Measurements from ENCODE around the gene ZNF304. TPM values are rescaled to one million over a fixed set of nuclear protein-coding genes. Genes with fewer than 3 reads are reported as not detected.

ZNF304 gene
- total and polyA plus RNA-seq, 2 of the 13 experiments (the other 11 are each of a cell fraction or from before 2014, with no cell fraction given), result 3.4 to 8.0 TPM

DNA sequence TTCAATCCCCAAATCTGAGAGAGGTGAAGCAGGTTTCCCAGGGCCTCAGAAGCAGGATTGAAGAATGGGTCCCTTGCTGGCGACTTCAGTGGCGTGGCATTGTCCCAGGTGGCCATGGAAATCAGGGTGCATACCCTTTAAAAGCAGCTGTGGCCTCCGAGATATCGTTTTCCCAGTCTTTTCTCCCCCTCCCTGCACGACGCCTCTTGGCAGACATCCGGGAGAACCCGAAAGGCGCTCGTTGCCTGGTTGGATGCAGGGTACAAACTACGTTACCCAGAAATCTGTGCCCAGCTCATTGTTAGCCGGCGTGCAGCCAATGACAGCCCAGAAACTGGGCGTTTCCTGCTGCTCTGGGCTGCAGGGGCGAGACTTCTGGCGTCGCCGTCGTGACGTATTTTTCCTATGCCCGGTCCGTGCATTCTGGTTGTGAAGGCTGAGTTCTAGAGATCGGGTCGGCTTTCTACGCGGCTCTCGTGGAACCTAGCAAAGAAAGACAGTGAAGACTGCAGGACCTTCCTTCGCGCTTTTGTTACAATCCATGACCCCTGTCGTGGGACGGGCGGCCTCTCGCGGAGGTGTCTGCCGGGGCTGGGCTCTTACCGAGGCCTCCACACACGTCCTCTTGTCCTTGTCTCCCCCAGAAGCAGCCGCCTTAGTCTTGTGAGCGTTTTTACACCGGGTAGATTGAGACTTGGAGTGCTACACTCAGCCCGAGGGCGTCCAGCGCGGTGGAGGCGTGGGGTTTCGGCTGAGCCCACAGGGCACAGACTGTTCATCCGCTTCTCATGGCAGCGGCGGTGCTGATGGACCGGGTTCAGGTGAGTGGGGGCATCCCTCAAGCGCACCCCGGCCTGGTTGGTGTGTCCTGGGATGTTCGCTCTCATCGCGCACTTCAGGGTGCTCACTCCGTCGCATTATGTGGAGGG lies at the start of gene ZNF304 (continued):
- TF ChIP-seq, protein P1, sequence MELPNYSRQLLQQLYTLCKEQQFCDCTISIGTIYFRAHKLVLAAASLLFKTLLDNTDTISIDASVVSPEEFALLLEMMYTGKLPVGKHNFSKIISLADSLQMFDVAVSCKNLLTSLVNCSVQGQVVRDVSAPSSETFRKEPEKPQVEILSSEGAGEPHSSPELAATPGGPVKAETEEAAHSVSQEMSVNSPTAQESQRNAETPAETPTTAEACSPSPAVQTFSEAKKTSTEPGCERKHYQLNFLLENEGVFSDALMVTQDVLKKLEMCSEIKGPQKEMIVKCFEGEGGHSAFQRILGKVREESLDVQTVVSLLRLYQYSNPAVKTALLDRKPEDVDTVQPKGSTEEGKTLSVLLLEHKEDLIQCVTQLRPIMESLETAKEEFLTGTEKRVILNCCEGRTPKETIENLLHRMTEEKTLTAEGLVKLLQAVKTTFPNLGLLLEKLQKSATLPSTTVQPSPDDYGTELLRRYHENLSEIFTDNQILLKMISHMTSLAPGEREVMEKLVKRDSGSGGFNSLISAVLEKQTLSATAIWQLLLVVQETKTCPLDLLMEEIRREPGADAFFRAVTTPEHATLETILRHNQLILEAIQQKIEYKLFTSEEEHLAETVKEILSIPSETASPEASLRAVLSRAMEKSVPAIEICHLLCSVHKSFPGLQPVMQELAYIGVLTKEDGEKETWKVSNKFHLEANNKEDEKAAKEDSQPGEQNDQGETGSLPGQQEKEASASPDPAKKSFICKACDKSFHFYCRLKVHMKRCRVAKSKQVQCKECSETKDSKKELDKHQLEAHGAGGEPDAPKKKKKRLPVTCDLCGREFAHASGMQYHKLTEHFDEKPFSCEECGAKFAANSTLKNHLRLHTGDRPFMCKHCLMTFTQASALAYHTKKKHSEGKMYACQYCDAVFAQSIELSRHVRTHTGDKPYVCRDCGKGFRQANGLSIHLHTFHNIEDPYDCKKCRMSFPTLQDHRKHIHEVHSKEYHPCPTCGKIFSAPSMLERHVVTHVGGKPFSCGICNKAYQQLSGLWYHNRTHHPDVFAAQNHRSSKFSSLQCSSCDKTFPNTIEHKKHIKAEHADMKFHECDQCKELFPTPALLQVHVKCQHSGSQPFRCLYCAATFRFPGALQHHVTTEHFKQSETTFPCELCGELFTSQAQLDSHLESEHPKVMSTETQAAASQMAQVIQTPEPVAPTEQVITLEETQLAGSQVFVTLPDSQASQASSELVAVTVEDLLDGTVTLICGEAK (IDR thresholded peaks at IDR 0.05), result no peak
- TF ChIP-seq, protein P1 (CRISPR knock-in tag; IDR thresholded peaks at IDR 0.05), result no peak; the same call in 1 of the 2 replicates
- TF ChIP-seq, protein P2, sequence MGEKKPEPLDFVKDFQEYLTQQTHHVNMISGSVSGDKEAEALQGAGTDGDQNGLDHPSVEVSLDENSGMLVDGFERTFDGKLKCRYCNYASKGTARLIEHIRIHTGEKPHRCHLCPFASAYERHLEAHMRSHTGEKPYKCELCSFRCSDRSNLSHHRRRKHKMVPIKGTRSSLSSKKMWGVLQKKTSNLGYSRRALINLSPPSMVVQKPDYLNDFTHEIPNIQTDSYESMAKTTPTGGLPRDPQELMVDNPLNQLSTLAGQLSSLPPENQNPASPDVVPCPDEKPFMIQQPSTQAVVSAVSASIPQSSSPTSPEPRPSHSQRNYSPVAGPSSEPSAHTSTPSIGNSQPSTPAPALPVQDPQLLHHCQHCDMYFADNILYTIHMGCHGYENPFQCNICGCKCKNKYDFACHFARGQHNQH (CRISPR knock-in tag; IDR thresholded peaks at IDR 0.05), result 0 out of 2 replicates have a peak, but pooled peaks have one; percentile 35
- TF ChIP-seq ZNF101 (CRISPR knock-in tag; IDR thresholded peaks at IDR 0.05; ENCODE audit: borderline replicate concordance, low read depth) (no peak), ZNF678 (CRISPR knock-in tag; IDR thresholded peaks at IDR 0.05) (no peak), ATF7-NPFF (CRISPR knock-in tag; IDR thresholded peaks at IDR 0.05; ENCODE audit: low read depth) (no peak), MED13 (CRISPR knock-in tag; IDR thresholded peaks at IDR 0.05) (no peak), SRSF1 (optimal IDR thresholded peaks at IDR 0.05; ENCODE audit: low read depth, low read length) (no peak), NRL (CRISPR knock-in tag; IDR thresholded peaks at IDR 0.05; ENCODE audit: borderline replicate concordance) (peak; percentile 56; the same call in 1 of the 2 replicates), NKX3-1 (CRISPR knock-in tag; IDR thresholded peaks at IDR 0.05) (no peak), ZNF878 (CRISPR knock-in tag; IDR thresholded peaks at IDR 0.05) (no peak), ZFAT (CRISPR knock-in tag; conservative IDR thresholded peaks at IDR 0.05) (no peak), SSRP1 (CRISPR knock-in tag; IDR thresholded peaks at IDR 0.05) (no peak)
- TF ChIP-seq, protein P3, sequence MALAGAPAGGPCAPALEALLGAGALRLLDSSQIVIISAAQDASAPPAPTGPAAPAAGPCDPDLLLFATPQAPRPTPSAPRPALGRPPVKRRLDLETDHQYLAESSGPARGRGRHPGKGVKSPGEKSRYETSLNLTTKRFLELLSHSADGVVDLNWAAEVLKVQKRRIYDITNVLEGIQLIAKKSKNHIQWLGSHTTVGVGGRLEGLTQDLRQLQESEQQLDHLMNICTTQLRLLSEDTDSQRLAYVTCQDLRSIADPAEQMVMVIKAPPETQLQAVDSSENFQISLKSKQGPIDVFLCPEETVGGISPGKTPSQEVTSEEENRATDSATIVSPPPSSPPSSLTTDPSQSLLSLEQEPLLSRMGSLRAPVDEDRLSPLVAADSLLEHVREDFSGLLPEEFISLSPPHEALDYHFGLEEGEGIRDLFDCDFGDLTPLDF (CRISPR knock-in tag; IDR thresholded peaks at IDR 0.05), result no peak
- TF ChIP-seq, protein P4, sequence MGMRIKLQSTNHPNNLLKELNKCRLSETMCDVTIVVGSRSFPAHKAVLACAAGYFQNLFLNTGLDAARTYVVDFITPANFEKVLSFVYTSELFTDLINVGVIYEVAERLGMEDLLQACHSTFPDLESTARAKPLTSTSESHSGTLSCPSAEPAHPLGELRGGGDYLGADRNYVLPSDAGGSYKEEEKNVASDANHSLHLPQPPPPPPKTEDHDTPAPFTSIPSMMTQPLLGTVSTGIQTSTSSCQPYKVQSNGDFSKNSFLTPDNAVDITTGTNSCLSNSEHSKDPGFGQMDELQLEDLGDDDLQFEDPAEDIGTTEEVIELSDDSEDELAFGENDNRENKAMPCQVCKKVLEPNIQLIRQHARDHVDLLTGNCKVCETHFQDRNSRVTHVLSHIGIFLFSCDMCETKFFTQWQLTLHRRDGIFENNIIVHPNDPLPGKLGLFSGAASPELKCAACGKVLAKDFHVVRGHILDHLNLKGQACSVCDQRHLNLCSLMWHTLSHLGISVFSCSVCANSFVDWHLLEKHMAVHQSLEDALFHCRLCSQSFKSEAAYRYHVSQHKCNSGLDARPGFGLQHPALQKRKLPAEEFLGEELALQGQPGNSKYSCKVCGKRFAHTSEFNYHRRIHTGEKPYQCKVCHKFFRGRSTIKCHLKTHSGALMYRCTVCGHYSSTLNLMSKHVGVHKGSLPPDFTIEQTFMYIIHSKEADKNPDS (CRISPR knock-in tag; IDR thresholded peaks at IDR 0.05), result no peak

Measured in HepG2 (cell line).